HG03521 (cell line): ENCODE results near the gene RIT2.

Experiments
- ATAC-seq: cut with Tn5 transposase; IDR thresholded peaks from one replicate; pipeline ENCODE4 v1.9.1; 2021; ENCODE audit warnings: mild to moderate bottlenecking, moderate library complexity; ENCODE audit not compliant: unreplicated experiment

Gene RIT2

GRCh38 chr18:43017622-43018021 is 97.9 kb downstream of the RIT2 start:
- ATAC-seq: no peak

GRCh38 chr18:43013486-43013885 is 102.0 kb downstream of the RIT2 start:
- no peak for ATAC-seq

GRCh38 chr18:43012951-43013350 is 102.5 kb downstream of the RIT2 start:
- no peak for ATAC-seq

- no peak for ATAC-seq
These were observed 104.9 kb downstream of the RIT2 start for GRCh38 chr18:43010611-43011010.

GRCh38 chr18:43009674-43010073 is 105.8 kb downstream of the RIT2 start:
- no peak for ATAC-seq

- ATAC-seq: no peak
These were observed 108.1 kb downstream of the RIT2 start for GRCh38 chr18:43007365-43007764.

GRCh38 chr18:43004421-43004820 is 111.1 kb downstream of the RIT2 start:
- no peak for ATAC-seq

GRCh38 chr18:43001821-43002220 is 113.7 kb downstream of the RIT2 start:
- ATAC-seq: no peak

GRCh38 chr18:42996824-42997223 is 118.7 kb downstream of the RIT2 start:
- no peak for ATAC-seq

- no peak for ATAC-seq
These were observed 135.1 kb downstream of the RIT2 start for GRCh38 chr18:42980426-42980825.

GRCh38 chr18:42977982-42978637 is 137.4 kb downstream of the RIT2 start:
- no peak for ATAC-seq

- no peak for ATAC-seq
These were observed 138.5 kb downstream of the RIT2 start for GRCh38 chr18:42976869-42977590.

GRCh38 chr18:42969366-42969765 is 146.1 kb downstream of the RIT2 start:
- ATAC-seq: no peak

GRCh38 chr18:42961298-42961697 is 154.2 kb downstream of the RIT2 start:
- no peak for ATAC-seq

- no peak for ATAC-seq
These were observed 156.0 kb downstream of the RIT2 start for GRCh38 chr18:42959528-42959927.

GRCh38 chr18:42958353-42958752 is 157.1 kb downstream of the RIT2 start:
- ATAC-seq: no peak

- ATAC-seq: no peak
These were observed 159.2 kb downstream of the RIT2 start for GRCh38 chr18:42956287-42956686.

- ATAC-seq: no peak
These were observed 160.6 kb downstream of the RIT2 start for GRCh38 chr18:42954887-42955286.

- ATAC-seq: no peak
These were observed 162.2 kb downstream of the RIT2 start for GRCh38 chr18:42953306-42953705.

- no peak for ATAC-seq
These were observed 164.8 kb downstream of the RIT2 start for GRCh38 chr18:42950732-42951131.

- no peak for ATAC-seq
These were observed 166.7 kb downstream of the RIT2 start for GRCh38 chr18:42948831-42949230.

- no peak for ATAC-seq
These were observed 173.6 kb downstream of the RIT2 start for GRCh38 chr18:42941860-42942259.

- ATAC-seq: no peak
These were observed 174.5 kb downstream of the RIT2 start for GRCh38 chr18:42941021-42941420.
